ENCODE measurements around the gene LAPTM5.

GRCh38 chr1:30788580-30789387 is 31.2 kb upstream of the LAPTM5 start:
- TF ChIP-seq, protein P1, sequence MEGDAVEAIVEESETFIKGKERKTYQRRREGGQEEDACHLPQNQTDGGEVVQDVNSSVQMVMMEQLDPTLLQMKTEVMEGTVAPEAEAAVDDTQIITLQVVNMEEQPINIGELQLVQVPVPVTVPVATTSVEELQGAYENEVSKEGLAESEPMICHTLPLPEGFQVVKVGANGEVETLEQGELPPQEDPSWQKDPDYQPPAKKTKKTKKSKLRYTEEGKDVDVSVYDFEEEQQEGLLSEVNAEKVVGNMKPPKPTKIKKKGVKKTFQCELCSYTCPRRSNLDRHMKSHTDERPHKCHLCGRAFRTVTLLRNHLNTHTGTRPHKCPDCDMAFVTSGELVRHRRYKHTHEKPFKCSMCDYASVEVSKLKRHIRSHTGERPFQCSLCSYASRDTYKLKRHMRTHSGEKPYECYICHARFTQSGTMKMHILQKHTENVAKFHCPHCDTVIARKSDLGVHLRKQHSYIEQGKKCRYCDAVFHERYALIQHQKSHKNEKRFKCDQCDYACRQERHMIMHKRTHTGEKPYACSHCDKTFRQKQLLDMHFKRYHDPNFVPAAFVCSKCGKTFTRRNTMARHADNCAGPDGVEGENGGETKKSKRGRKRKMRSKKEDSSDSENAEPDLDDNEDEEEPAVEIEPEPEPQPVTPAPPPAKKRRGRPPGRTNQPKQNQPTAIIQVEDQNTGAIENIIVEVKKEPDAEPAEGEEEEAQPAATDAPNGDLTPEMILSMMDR (IDR thresholded peaks at IDR 0.05) = no peak
- TF ChIP-seq POLR2A (IDR thresholded peaks at IDR 0.05) = no peak

All from prostate gland (tissue), 2 donors.